OCI-LY7 (cell line): ENCODE measurements around the gene RPUSD1.
A peak's percentile ranks its signal among the peaks of the same experiment; 100 is the strongest.

Experiments used
- CTCF ChIP-seq: fragments of 200-600 bp; sonication (generic); conservative IDR thresholded peaks from 2 replicates; pipeline ENCODE4 v1.5.1; 2014; ENCODE audit warnings: mild to moderate bottlenecking, antibody characterized with exemption, low read length, moderate library complexity, mixed read lengths
- EZH2phosphoT487 ChIP-seq: fragments of 200-600 bp; sonication (generic); IDR thresholded peaks from 2 replicates; pipeline ENCODE4 v1.6.1; 2018; ENCODE audit warnings: low read depth, borderline replicate concordance, mild to moderate bottlenecking, mixed run types, antibody characterized with exemption, low read length, moderate library complexity, mixed read lengths

GRCh38 chr16:813204-813915 is 25.2 kb upstream of the RPUSD1 start:
- peak; percentile 75 for TF ChIP-seq CTCF
- no peak for TF ChIP-seq EZH2phosphoT487
